KMS-11 (cell line): ENCODE measurements around the gene APRT.
"Not testable (repeated sequence)": the region's sequence is repeated elsewhere in the genome, so short reads cannot be mapped to it uniquely, and the experiment has no call there.

Experiments used
- H2AFZ ChIP-seq: fragments of 200-600 bp; sonication (generic); 2 replicates; pipeline ENCODE4 v1.6.1; 2016; ENCODE audit warnings: antibody characterized with exemption, mixed run types, low read depth
- H3K27ac ChIP-seq: fragments of 200-600 bp; sonication (generic); 2 replicates; pipeline ENCODE4 v1.6.1; 2016; ENCODE audit warnings: mild to moderate bottlenecking, mixed run types
- H3K27me3 ChIP-seq: fragments of 200-600 bp; sonication (generic); 2 replicates; pipeline ENCODE4 v1.6.1; 2017; ENCODE audit warnings: mild to moderate bottlenecking, low read depth, mixed run types, moderate library complexity; ENCODE audit not compliant: insufficient read depth
- H3K36me3 ChIP-seq: fragments of 200-600 bp; sonication (generic); 2 replicates; pipeline ENCODE4 v1.6.1; 2017; ENCODE audit warnings: mild to moderate bottlenecking, mixed run types; ENCODE audit not compliant: insufficient read depth
- H3K4me1 ChIP-seq: fragments of 200-600 bp; sonication (generic); 2 replicates; pipeline ENCODE4 v1.6.1; 2016; ENCODE audit warnings: mild to moderate bottlenecking, low read depth, mixed run types; ENCODE audit not compliant: poor library complexity, severe bottlenecking
- H3K4me2 ChIP-seq: fragments of 200-600 bp; sonication (generic); 2 replicates; pipeline ENCODE4 v1.7.0; 2016; ENCODE audit warnings: mild to moderate bottlenecking, mixed run types
- H3K4me3 ChIP-seq: fragments of 200-600 bp; sonication (generic); IDR thresholded peaks from 2 replicates; pipeline ENCODE4 v1.6.1; 2017; ENCODE audit warnings: low read depth, low read length, mixed read lengths; ENCODE audit not compliant: insufficient read depth
- H3K79me2 ChIP-seq: fragments of 200-600 bp; sonication (generic); 2 replicates; pipeline ENCODE4 v1.6.1; 2016; ENCODE audit warnings: low read depth, mixed run types; ENCODE audit not compliant: insufficient read depth
- H3K9ac ChIP-seq: fragments of 200-600 bp; sonication (generic); 2 replicates; pipeline ENCODE4 v1.6.1; 2016; ENCODE audit warnings: mild to moderate bottlenecking, mixed run types
- H4K20me1 ChIP-seq: fragments of 200-600 bp; sonication (generic); 2 replicates; pipeline ENCODE4 v1.6.1; 2016; ENCODE audit warnings: mild to moderate bottlenecking, mixed run types; ENCODE audit not compliant: insufficient read depth
- CTCF ChIP-seq: fragments of 200-600 bp; sonication (generic); conservative IDR thresholded peaks from 2 replicates; pipeline ENCODE4 v1.6.1; 2017; ENCODE audit warnings: low read depth, mild to moderate bottlenecking, antibody characterized with exemption, low read length, moderate library complexity, mixed read lengths

APRT gene

GRCh38 chr16:88790312-88791211 lies 21.2 kb downstream of the APRT start:
- Histone ChIP-seq H3K27me3 (no peaks in the 10 kb centered on the region), H3K4me2 (peak overlapping the region; percentile 18), H3K27ac (peak overlapping the region; percentile 27; the same call in 1 of the 2 replicates), H3K79me2 (no peaks in the 10 kb centered on the region; the same call in 1 of the 2 replicates), H3K36me3 (no peaks in the 10 kb centered on the region), H3K4me1 (peaks cover 2% of the 10 kb centered on the region), H3K9ac (peak overlapping the region; percentile 15; the same call in 1 of the 2 replicates), H2AFZ (peak overlapping the region; percentile 28; the same call in 1 of the 2 replicates), H4K20me1 (no peaks in the 10 kb centered on the region), H3K4me3 (no peak overlapping the region)
- no peak for TF ChIP-seq CTCF

- Histone ChIP-seq H3K4me3 (no peak overlapping the region), H3K36me3 (no peaks in the 10 kb centered on the region), H3K4me2 (no peak overlapping the region), H3K9ac (no peak overlapping the region), H3K79me2 (peaks cover 2% of the 10 kb centered on the region; the same call in 1 of the 2 replicates), H3K27me3 (no peaks in the 10 kb centered on the region), H3K4me1 (peaks cover 2% of the 10 kb centered on the region), H3K27ac (no peak overlapping the region), H2AFZ (no peak overlapping the region), H4K20me1 (no peaks in the 10 kb centered on the region)
- TF ChIP-seq CTCF: no peak
Measured at GRCh38 chr16:88789594-88789993, 22.1 kb downstream of the APRT start.

- not testable (repeated sequence) for H3K36me3 ChIP-seq, H3K4me2 ChIP-seq, H4K20me1 ChIP-seq, H3K27ac ChIP-seq, H3K27me3 ChIP-seq, H3K9ac ChIP-seq, H2AFZ ChIP-seq, H3K4me1 ChIP-seq, H3K4me3 ChIP-seq
- peaks cover 11% of the 10 kb centered on the region for H3K79me2 ChIP-seq
Measured at GRCh38 chr16:88788749-88789148, 23.0 kb downstream of the APRT start.

GRCh38 chr16:88787579-88788314 lies 24.0 kb downstream of the APRT start:
- no peaks in the 10 kb centered on the region for H4K20me1 ChIP-seq
- TF ChIP-seq CTCF: no peak
- no peaks in the 10 kb centered on the region for H3K27me3 ChIP-seq
- H3K79me2 ChIP-seq: peaks cover 21% of the 10 kb centered on the region
- H2AFZ ChIP-seq: no peak overlapping the region
- no peaks in the 10 kb centered on the region for H3K36me3 ChIP-seq
- no peak overlapping the region for H3K4me2 ChIP-seq
- H3K27ac ChIP-seq: no peak overlapping the region
- H3K4me3 ChIP-seq: no peak overlapping the region
- no peak overlapping the region for H3K9ac ChIP-seq
- H3K4me1 ChIP-seq: peaks cover 2% of the 10 kb centered on the region
